IMR-90 (cell line): ENCODE measurements around the gene H6PD. TPM values are rescaled to one million over a fixed set of nuclear protein-coding genes. Genes with fewer than 3 reads are reported as not detected.

ENCODE experiments used
- ATAC-seq: fragments of 200-7000 bp; cut with Tn5 transposase; 2 replicates; pipeline ENCODE4 v1.9.1; 2020; ENCODE audit warnings: low read depth, mild to moderate bottlenecking, moderate library complexity
- BruUV-seq: library from RNA; stranded (reverse); fragments of 400-500 nt; replicated peaks from 2 replicates; lab custom pipeline; 2021; lab: Mats Ljungman, UMichigan
- CTCF ChIA-PET: fragments of 300-600 bp; formaldehyde crosslinking; extraction: SDS; loops from one replicate; lab custom pipeline; 2021; ENCODE audit warnings: antibody characterized with exemption; lab: Yijun Ruan, JAX
- POLR2A ChIA-PET: fragments of 300-600 bp; sonication (Branson Sonifier 250); formaldehyde crosslinking; loops from one replicate; lab custom pipeline; 2022; ENCODE audit warnings: antibody characterized with exemption; ENCODE audit not compliant: unreplicated experiment; lab: Charles Lee
- DNase-seq: peaks from one replicate; pipeline ENCODE4 v3.0.0; 2013
- H2AFZ ChIP-seq: replicated peaks from 2 replicates; pipeline ENCODE3; 2013; ENCODE audit warnings: low read length, mild to moderate bottlenecking; ENCODE audit not compliant: poor library complexity
- H2AK5ac ChIP-seq: 2 replicates; pipeline ENCODE4 v1.6.1; 2013; ENCODE audit warnings: low read depth, low read length, inconsistent platforms
- H2AK9ac ChIP-seq: replicated peaks from 2 replicates; pipeline ENCODE3; 2013; ENCODE audit warnings: mild to moderate bottlenecking, low read depth, low read length, moderate library complexity; ENCODE audit not compliant: poor library complexity
- H2BK120ac ChIP-seq: 2 replicates; pipeline ENCODE4 v1.6.1; 2013; ENCODE audit warnings: low read depth, low read length, inconsistent platforms
- H2BK15ac ChIP-seq: 3 replicates; pipeline ENCODE4 v1.6.1; 2013; ENCODE audit warnings: low read depth, low read length, inconsistent platforms
- H2BK20ac ChIP-seq: 2 replicates; pipeline ENCODE4 v1.6.1; 2013; ENCODE audit warnings: low read depth, mild to moderate bottlenecking, inconsistent platforms, low read length, moderate library complexity
- H2BK5ac ChIP-seq: 2 replicates; pipeline ENCODE4 v1.6.1; 2013; ENCODE audit warnings: mild to moderate bottlenecking, low read depth, low read length, inconsistent platforms; ENCODE audit not compliant: poor library complexity, severe bottlenecking
- H3K14ac ChIP-seq: replicated peaks from 2 replicates; pipeline ENCODE4 v1.6.1; 2013; ENCODE audit warnings: low read depth, low read length, inconsistent platforms
- H3K18ac ChIP-seq: 2 replicates; pipeline ENCODE4 v1.6.1; 2013; ENCODE audit warnings: low read depth, low read length, control low read depth
- H3K23ac ChIP-seq: 2 replicates; pipeline ENCODE4 v1.6.1; 2013; ENCODE audit warnings: low read depth, low read length, inconsistent platforms
- H3K27ac ChIP-seq: 2 replicates; pipeline ENCODE4 v1.5.1; 2013; ENCODE audit warnings: mild to moderate bottlenecking, control low read depth, low read length; ENCODE audit not compliant: insufficient read depth
- H3K27me3 ChIP-seq: 2 replicates; pipeline ENCODE4 v1.6.1; 2013; ENCODE audit warnings: low read length; ENCODE audit not compliant: control insufficient read depth, insufficient read depth
- H3K36me3 ChIP-seq: 2 replicates; pipeline ENCODE4 v1.6.1; 2013; ENCODE audit warnings: low read length, mixed read lengths; ENCODE audit not compliant: control insufficient read depth, insufficient read depth
- H3K4ac ChIP-seq: 2 replicates; pipeline ENCODE4 v1.6.1; 2013; ENCODE audit warnings: low read depth, low read length, inconsistent platforms
- H3K4me1 ChIP-seq: 2 replicates; pipeline ENCODE4 v1.6.1; 2013; ENCODE audit warnings: low read length, mixed read lengths; ENCODE audit not compliant: control insufficient read depth, insufficient read depth
- H3K4me2 ChIP-seq: 2 replicates; pipeline ENCODE4 v1.6.1; 2013; ENCODE audit warnings: low read depth, mild to moderate bottlenecking, control low read depth, low read length, moderate library complexity
- H3K4me3 ChIP-seq: 2 replicates; pipeline ENCODE4 v1.5.1; 2013; ENCODE audit warnings: low read depth, mild to moderate bottlenecking, control low read depth, low read length, moderate library complexity; ENCODE audit not compliant: insufficient read depth
- H3K56ac ChIP-seq: 2 replicates; pipeline ENCODE4 v1.6.1; 2013; ENCODE audit warnings: low read length, inconsistent platforms; ENCODE audit not compliant: insufficient read depth; ENCODE audit errors: extremely low read depth
- H3K79me1 ChIP-seq, 2 experiments: 2 replicates each; pipeline ENCODE4 v1.6.1; 2013; ENCODE audit warnings: low read length in 2 of 2, inconsistent platforms in 1 of 2, low read depth in 1 of 2
- H3K9ac ChIP-seq: 2 replicates; pipeline ENCODE4 v1.6.1; 2013; ENCODE audit warnings: low read depth, low read length, control low read depth
- H3K9me1 ChIP-seq: 2 replicates; pipeline ENCODE4 v1.6.1; 2013; ENCODE audit warnings: low read length, inconsistent platforms; ENCODE audit not compliant: insufficient read depth
- H3K9me3 ChIP-seq: 2 replicates; pipeline ENCODE4 v1.6.1; 2013; ENCODE audit warnings: low read length; ENCODE audit not compliant: control insufficient read depth, insufficient read depth
- H4K20me1 ChIP-seq: 2 replicates; pipeline ENCODE4 v1.6.1; 2013; ENCODE audit warnings: low read length, inconsistent platforms; ENCODE audit not compliant: insufficient read depth
- H4K5ac ChIP-seq: 2 replicates; pipeline ENCODE4 v1.6.1; 2013; ENCODE audit warnings: mild to moderate bottlenecking, low read depth, low read length, control low read depth
- H4K8ac ChIP-seq, 2 experiments: 2 replicates each; pipeline ENCODE4 v1.6.1; 2013; ENCODE audit warnings: low read depth in 2 of 2, low read length in 2 of 2, control low read depth in 1 of 2, inconsistent platforms in 1 of 2
- H4K91ac ChIP-seq: 2 replicates; pipeline ENCODE4 v1.6.1; 2013; ENCODE audit warnings: low read depth, low read length, inconsistent platforms; ENCODE audit not compliant: insufficient read depth
- BHLHE40 ChIP-seq: fragments of 150-350 bp; IDR thresholded peaks from 2 replicates; pipeline ENCODE4 v1.6.1; 2016; ENCODE audit warnings: mild to moderate bottlenecking, low read depth, low read length
- CEBPB ChIP-seq: IDR thresholded peaks from 2 replicates; pipeline ENCODE4 v1.6.1; 2012; ENCODE audit warnings: low read depth, low read length, improper control_type of control experiment
- CHD1 ChIP-seq: IDR thresholded peaks from 2 replicates; pipeline ENCODE4 v1.6.1; 2012; ENCODE audit warnings: low read depth, low read length, improper control_type of control experiment
- CTCF ChIP-seq: conservative IDR thresholded peaks from 2 replicates; pipeline ENCODE4 v1.5.1; 2012; ENCODE audit warnings: mild to moderate bottlenecking, low read depth, low read length, improper control_type of control experiment
- FOS ChIP-seq: fragments of 150-350 bp; IDR thresholded peaks from 2 replicates; pipeline ENCODE4 v1.6.1; 2016; ENCODE audit warnings: low read depth, low read length
- MAFK ChIP-seq: IDR thresholded peaks from 2 replicates; pipeline ENCODE4 v1.6.1; 2012; ENCODE audit warnings: low read depth, low read length, improper control_type of control experiment
- MAZ ChIP-seq: IDR thresholded peaks from 2 replicates; pipeline ENCODE4 v1.6.1; 2012; ENCODE audit warnings: low read depth, mild to moderate bottlenecking, low read length, improper control_type of control experiment, moderate library complexity, borderline replicate concordance
- MXI1 ChIP-seq: IDR thresholded peaks from 2 replicates; pipeline ENCODE4 v1.6.1; 2012; ENCODE audit warnings: low read depth, mild to moderate bottlenecking, low read length, moderate library complexity, borderline replicate concordance
- NFE2L2 ChIP-seq: fragments of 150-350 bp; IDR thresholded peaks from 2 replicates; pipeline ENCODE4 v1.6.1; 2016; ENCODE audit warnings: low read depth, mild to moderate bottlenecking, low read length
- POLR2A ChIP-seq: IDR thresholded peaks from 2 replicates; pipeline ENCODE4 v1.6.1; 2012; ENCODE audit warnings: mild to moderate bottlenecking, low read depth, low read length
- RAD21 ChIP-seq: IDR thresholded peaks from 2 replicates; pipeline ENCODE4 v1.6.1; 2012; ENCODE audit warnings: low read length, improper control_type of control experiment
- RCOR1 ChIP-seq: IDR thresholded peaks from 2 replicates; pipeline ENCODE4 v1.6.1; 2012; ENCODE audit warnings: mild to moderate bottlenecking, low read length, improper control_type of control experiment; ENCODE audit not compliant: insufficient replicate concordance
- RFX5 ChIP-seq: IDR thresholded peaks from 2 replicates; pipeline ENCODE4 v1.8.0; 2012; ENCODE audit warnings: low read depth, mild to moderate bottlenecking, low read length, moderate library complexity
- SMC3 ChIP-seq: fragments of 150-350 bp; IDR thresholded peaks from 2 replicates; pipeline ENCODE4 v1.6.1; 2016; ENCODE audit warnings: low read depth, mild to moderate bottlenecking, antibody characterized with exemption, low read length, moderate library complexity
- WGBS, 2 experiments: methylation state at CpG; one replicate each; pipeline versions ENCODE4 v1.1.5 to v1.1.7; 2013; ENCODE audit warnings: missing lambda C conversion rate in 2 of 2; ENCODE audit not compliant: insufficient read length in 1 of 2; ENCODE audit errors: extremely low coverage in 2 of 2; 5-methylcytosine and 5-hydroxymethylcytosine counted together
- dilution Hi-C: fragments of 300-500 bp; cut with HindIII; formaldehyde crosslinking; loops from one replicate; pipeline ENCODE4 v1.14.3; 2018; ENCODE audit warnings: low sequenced_read_pairs; ENCODE audit not compliant: unreplicated experiment
- in situ Hi-C: fragments of 300-500 bp; cut with MboI; formaldehyde crosslinking; loops from 3 replicates; pipeline ENCODE4 v1.14.3; 2019; ENCODE audit warnings: low sequenced_read_pairs, inconsistent platforms, mixed read lengths
- intact Hi-C: fragments of 100-400 bp; cut with micrococcal nuclease; formaldehyde crosslinking; loops from 2 replicates; pipeline ENCODE4 v1.10.0; 2022
- polyA plus RNA-seq, 3 experiments: library from polyadenylated mRNA; depleted of rRNA; stranded (reverse); fragments of >200 nt; gene quantifications; 2 replicates each; pipeline ENCODE4 v1.2.3, GENCODE V29; 2012; ENCODE audit warnings: low replicate concordance in 1 of 3
- total RNA-seq: library from RNA; depleted of rRNA; stranded (reverse); fragments of >200 nt; gene quantifications from 2 replicates; pipeline ENCODE4 v1.2.3, GENCODE V29; 2012
- TF ChIP-seq, protein P1 (sequence below): fragments of 150-350 bp; IDR thresholded peaks from 2 replicates; pipeline ENCODE4 v1.6.1; 2016; ENCODE audit warnings: low read depth, mild to moderate bottlenecking, low read length, moderate library complexity, borderline replicate concordance

H6PD gene
- total and polyA plus RNA-seq, 2 of the 4 experiments (the other 2 are of a cell fraction) = 9.3 to 22.1 TPM

GRCh38 chr1:9246841-9247785 lies 12.5 kb downstream of the H6PD start:
- H2BK15ac ChIP-seq = no peak overlapping the region
- no peak for ATAC-seq
- H4K91ac ChIP-seq = no peak overlapping the region
- H3K18ac ChIP-seq = no peak overlapping the region
- H3K4me1 ChIP-seq = peaks cover 15% of the 10 kb centered on the region; the same call in 1 of the 2 replicates
- no peak overlapping the region for H2BK20ac ChIP-seq
- no peak overlapping the region for H4K8ac ChIP-seq
- no peak overlapping the region for H3K14ac ChIP-seq
- peak overlapping the region; percentile 57 for H2AK9ac ChIP-seq
- no peaks in the 10 kb centered on the region for H3K27me3 ChIP-seq
- peaks cover 15% of the 10 kb centered on the region; the same call in 1 of the 2 replicates for H3K9me1 ChIP-seq
- no peak overlapping the region for H2BK5ac ChIP-seq
- H3K9ac ChIP-seq = no peak overlapping the region
- H3K4ac ChIP-seq = no peak overlapping the region
- peaks cover 20% of the 10 kb centered on the region; the same call in 1 of the 2 replicates for H3K36me3 ChIP-seq
- in situ Hi-C loops = no loop called here
- no peak overlapping the region for H2AFZ ChIP-seq
- no peak overlapping the region for H3K4me3 ChIP-seq
- H3K23ac ChIP-seq = no peak overlapping the region
- ChIA-PET POLR2A (no interaction called here), CTCF (no interaction called here)
- H4K5ac ChIP-seq = no peak overlapping the region
- H2AK5ac ChIP-seq = no peak overlapping the region
- H3K56ac ChIP-seq = no peak overlapping the region
- H3K79me1 ChIP-seq = peaks cover 0 to 31% of the 10 kb centered on the region in 2 experiments; a peak in 3 of 4 replicates
- BruUV-seq = no TSS peak
- H2BK120ac ChIP-seq = no peak overlapping the region
- no peaks in the 10 kb centered on the region for H3K9me3 ChIP-seq
- intact Hi-C loops = no loop called here
- dilution Hi-C loops = no loop called here
- H3K27ac ChIP-seq = no peak overlapping the region
- no peak overlapping the region for H3K4me2 ChIP-seq
- no peak for DNase-seq
- 85% methylated on average over 23 of the region's 41 CpGs; no CpG with 5 or more reads in 1 of the 2 experiments for WGBS, 2 experiments
- peaks cover 6% of the 10 kb centered on the region; the same call in 1 of the 2 replicates for H4K20me1 ChIP-seq
- TF ChIP-seq NFE2L2 (no peak), CHD1 (no peak), RCOR1 (no peak), MXI1 (no peak), CEBPB (no peak), POLR2A (no peak), FOS (no peak), MAFK (no peak), RFX5 (no peak), CTCF (no peak), RAD21 (no peak), BHLHE40 (no peak), MAZ (no peak), SMC3 (no peak)
- TF ChIP-seq, protein P1, sequence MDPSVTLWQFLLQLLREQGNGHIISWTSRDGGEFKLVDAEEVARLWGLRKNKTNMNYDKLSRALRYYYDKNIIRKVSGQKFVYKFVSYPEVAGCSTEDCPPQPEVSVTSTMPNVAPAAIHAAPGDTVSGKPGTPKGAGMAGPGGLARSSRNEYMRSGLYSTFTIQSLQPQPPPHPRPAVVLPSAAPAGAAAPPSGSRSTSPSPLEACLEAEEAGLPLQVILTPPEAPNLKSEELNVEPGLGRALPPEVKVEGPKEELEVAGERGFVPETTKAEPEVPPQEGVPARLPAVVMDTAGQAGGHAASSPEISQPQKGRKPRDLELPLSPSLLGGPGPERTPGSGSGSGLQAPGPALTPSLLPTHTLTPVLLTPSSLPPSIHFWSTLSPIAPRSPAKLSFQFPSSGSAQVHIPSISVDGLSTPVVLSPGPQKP = no peak
